Measurements from ENCODE around the gene ENAH. TPM values are rescaled to one million over a fixed set of nuclear protein-coding genes. Genes with fewer than 3 reads are reported as not detected.
A peak's percentile ranks its signal among the peaks of the same experiment; 100 is the strongest.

ENAH gene
- total and polyA plus RNA-seq, 9 of the 15 experiments (the other 6 are each of a cell fraction or from before 2014, with no cell fraction given): 0.03 to 1.2 (median 0.15) TPM

DNA sequence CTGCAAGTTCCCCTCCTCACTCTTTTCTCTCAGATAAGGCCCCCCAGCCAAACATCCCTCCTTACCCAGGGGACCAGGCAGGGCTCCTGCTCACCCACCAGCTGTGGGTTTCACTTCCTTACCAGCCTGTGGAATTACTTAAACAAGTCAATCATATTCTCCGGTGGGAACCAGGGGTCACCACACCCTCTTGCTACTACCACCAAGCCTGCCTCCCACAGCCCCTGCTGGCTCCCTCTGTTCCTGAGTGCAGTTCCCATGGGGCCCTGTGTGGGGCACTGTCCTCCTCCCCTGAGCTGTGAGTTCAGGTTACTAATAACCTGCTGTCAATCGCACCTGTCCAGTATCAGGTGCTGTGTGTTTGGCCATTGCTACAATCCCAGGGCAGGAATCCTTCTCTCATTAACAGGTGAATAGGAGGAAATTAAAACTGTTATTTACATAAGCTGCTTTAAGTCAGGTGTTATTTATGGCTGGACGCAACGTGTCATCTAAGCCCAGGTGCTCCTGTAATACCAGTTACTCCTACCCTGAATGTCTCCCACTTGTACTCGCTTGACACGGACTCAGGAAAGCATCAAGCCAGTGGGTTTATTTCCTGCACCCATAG is 172.0 kb downstream of the ENAH start (continued):
- TF ChIP-seq, protein P1, sequence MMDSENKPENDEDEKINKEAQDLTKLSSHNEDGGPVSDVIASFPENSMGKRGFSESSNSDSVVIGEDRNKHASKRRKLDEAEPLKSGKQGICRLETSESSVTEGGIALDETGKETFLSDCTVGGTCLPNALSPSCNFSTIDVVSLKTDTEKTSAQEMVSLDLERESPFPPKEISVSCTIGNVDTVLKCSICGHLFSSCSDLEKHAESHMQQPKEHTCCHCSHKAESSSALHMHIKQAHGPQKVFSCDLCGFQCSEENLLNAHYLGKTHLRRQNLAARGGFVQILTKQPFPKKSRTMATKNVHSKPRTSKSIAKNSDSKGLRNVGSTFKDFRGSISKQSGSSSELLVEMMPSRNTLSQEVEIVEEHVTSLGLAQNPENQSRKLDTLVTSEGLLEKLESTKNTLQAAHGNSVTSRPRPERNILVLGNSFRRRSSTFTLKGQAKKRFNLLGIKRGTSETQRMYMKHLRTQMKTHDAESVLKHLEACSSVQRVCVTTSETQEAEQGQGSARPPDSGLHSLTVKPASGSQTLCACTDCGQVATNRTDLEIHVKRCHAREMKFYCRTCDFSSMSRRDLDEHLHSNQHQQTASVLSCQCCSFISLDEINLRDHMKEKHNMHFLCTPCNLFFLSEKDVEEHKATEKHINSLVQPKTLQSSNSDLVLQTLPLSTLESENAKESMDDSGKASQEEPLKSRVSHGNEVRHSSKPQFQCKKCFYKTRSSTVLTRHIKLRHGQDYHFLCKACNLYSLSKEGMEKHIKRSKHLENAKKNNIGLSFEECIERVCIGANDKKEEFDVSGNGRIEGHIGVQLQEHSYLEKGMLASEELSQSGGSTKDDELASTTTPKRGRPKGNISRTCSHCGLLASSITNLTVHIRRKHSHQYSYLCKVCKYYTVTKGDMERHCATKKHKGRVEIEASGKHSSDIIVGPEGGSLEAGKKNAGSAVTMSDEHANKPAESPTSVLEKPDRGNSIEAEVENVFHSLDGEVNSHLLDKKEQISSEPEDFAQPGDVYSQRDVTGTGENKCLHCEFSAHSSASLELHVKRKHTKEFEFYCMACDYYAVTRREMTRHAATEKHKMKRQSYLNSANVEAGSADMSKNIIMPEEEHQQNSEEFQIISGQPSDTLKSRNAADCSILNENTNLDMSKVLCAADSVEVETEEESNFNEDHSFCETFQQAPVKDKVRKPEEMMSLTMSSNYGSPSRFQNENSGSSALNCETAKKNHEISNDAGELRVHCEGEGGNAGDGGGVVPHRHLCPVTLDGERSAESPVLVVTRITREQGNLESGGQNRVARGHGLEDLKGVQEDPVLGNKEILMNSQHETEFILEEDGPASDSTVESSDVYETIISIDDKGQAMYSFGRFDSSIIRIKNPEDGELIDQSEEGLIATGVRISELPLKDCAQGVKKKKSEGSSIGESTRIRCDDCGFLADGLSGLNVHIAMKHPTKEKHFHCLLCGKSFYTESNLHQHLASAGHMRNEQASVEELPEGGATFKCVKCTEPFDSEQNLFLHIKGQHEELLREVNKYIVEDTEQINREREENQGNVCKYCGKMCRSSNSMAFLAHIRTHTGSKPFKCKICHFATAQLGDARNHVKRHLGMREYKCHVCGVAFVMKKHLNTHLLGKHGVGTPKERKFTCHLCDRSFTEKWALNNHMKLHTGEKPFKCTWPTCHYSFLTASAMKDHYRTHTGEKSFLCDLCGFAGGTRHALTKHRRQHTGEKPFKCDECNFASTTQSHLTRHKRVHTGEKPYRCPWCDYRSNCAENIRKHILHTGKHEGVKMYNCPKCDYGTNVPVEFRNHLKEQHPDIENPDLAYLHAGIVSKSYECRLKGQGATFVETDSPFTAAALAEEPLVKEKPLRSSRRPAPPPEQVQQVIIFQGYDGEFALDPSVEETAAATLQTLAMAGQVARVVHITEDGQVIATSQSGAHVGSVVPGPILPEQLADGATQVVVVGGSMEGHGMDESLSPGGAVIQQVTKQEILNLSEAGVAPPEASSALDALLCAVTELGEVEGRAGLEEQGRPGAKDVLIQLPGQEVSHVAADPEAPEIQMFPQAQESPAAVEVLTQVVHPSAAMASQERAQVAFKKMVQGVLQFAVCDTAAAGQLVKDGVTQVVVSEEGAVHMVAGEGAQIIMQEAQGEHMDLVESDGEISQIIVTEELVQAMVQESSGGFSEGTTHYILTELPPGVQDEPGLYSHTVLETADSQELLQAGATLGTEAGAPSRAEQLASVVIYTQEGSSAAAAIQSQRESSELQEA (IDR thresholded peaks at IDR 0.05; ENCODE audit: low read depth): no peak
- TF ChIP-seq HNRNPH1 (optimal IDR thresholded peaks at IDR 0.05; ENCODE audit: low read depth, low read length) (no peak), ZNF175 (CRISPR knock-in tag; IDR thresholded peaks at IDR 0.05; ENCODE audit: low read depth) (no peak), ATF7 (IDR thresholded peaks at IDR 0.05) (no peak), HSF4 (CRISPR knock-in tag; IDR thresholded peaks at IDR 0.05; ENCODE audit: borderline replicate concordance) (no peak), ZNF75A (CRISPR knock-in tag; IDR thresholded peaks at IDR 0.05) (no peak), RNF2 (IDR thresholded peaks at IDR 0.05) (no peak), CTBP1 (IDR thresholded peaks at IDR 0.05; ENCODE audit: borderline replicate concordance) (0 out of 2 replicates have a peak, but pooled peaks have one; percentile 13), IFI16 (CRISPR knock-in tag; IDR thresholded peaks at IDR 0.05) (no peak), ZNF347 (CRISPR knock-in tag; IDR thresholded peaks at IDR 0.05; ENCODE audit: low read depth) (no peak), ZNF79 (CRISPR knock-in tag; IDR thresholded peaks at IDR 0.05; ENCODE audit: low read depth) (no peak), ZNF696 (CRISPR knock-in tag; conservative IDR thresholded peaks at IDR 0.05) (no peak), ZSCAN29 (IDR thresholded peaks at IDR 0.05) (no peak), ARNT (IDR thresholded peaks at IDR 0.05) (no peak), ZNF76 (CRISPR knock-in tag; IDR thresholded peaks at IDR 0.05; ENCODE audit: borderline replicate concordance) (no peak), RAD21 (CRISPR knock-in tag; conservative IDR thresholded peaks at IDR 0.05 in 1 of 2, IDR thresholded peaks at IDR 0.05 in 1 of 2) (peak; percentile 34 to 77), NFE2L1 (tag; IDR thresholded peaks at IDR 0.05; ENCODE audit: borderline replicate concordance, low read depth) (no peak)
- TF ChIP-seq, protein P2, sequence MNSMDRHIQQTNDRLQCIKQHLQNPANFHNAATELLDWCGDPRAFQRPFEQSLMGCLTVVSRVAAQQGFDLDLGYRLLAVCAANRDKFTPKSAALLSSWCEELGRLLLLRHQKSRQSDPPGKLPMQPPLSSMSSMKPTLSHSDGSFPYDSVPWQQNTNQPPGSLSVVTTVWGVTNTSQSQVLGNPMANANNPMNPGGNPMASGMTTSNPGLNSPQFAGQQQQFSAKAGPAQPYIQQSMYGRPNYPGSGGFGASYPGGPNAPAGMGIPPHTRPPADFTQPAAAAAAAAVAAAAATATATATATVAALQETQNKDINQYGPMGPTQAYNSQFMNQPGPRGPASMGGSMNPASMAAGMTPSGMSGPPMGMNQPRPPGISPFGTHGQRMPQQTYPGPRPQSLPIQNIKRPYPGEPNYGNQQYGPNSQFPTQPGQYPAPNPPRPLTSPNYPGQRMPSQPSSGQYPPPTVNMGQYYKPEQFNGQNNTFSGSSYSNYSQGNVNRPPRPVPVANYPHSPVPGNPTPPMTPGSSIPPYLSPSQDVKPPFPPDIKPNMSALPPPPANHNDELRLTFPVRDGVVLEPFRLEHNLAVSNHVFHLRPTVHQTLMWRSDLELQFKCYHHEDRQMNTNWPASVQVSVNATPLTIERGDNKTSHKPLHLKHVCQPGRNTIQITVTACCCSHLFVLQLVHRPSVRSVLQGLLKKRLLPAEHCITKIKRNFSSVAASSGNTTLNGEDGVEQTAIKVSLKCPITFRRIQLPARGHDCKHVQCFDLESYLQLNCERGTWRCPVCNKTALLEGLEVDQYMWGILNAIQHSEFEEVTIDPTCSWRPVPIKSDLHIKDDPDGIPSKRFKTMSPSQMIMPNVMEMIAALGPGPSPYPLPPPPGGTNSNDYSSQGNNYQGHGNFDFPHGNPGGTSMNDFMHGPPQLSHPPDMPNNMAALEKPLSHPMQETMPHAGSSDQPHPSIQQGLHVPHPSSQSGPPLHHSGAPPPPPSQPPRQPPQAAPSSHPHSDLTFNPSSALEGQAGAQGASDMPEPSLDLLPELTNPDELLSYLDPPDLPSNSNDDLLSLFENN (IDR thresholded peaks at IDR 0.05; ENCODE audit: low read depth in 2 of 2, low read length in 2 of 2): no peak
